Measurements from ENCODE around the gene QRICH2. TPM values are rescaled to one million over a fixed set of nuclear protein-coding genes. Genes with fewer than 3 reads are reported as not detected.
A peak's percentile ranks its signal among the peaks of the same experiment; 100 is the strongest.
"Not testable (repeated sequence)": the region's sequence is repeated elsewhere in the genome, so short reads cannot be mapped to it uniquely, and the experiment has no call there.

The QRICH2 gene
- total RNA-seq, 1 donor from 2014 or later, result 3.8 TPM

- Mint-ChIP-seq H3K27me3 (ENCODE audit: low read depth, unreplicated experiment) (no peaks in the 10 kb centered on the region), H3K36me3 (ENCODE audit: low read depth, unreplicated experiment) (no peaks in the 10 kb centered on the region), H3K4me1 (ENCODE audit: low read depth, unreplicated experiment) (peaks cover 16% of the 10 kb centered on the region), H3K9me3 (ENCODE audit: unreplicated experiment) (no peaks in the 10 kb centered on the region), H3K27ac (ENCODE audit: unreplicated experiment) (no peak overlapping the region), H3K4me3 (ENCODE audit: unreplicated experiment) (no peak overlapping the region)
- H2AFZ ChIP-seq (ENCODE audit: low read depth, low read length), result no peak overlapping the region
- H3K27me3 ChIP-seq (ENCODE audit: insufficient read depth, low read length), result no peaks in the 10 kb centered on the region
- no peaks in the 10 kb centered on the region for H3K79me2 ChIP-seq (ENCODE audit: insufficient read depth, low read length)
- no peaks in the 10 kb centered on the region for H3K36me3 ChIP-seq (ENCODE audit: insufficient read depth, low read length)
- H3K4me3 ChIP-seq (ENCODE audit: insufficient read depth, low read depth, low read length), result no peak overlapping the region
- H3K9me3 ChIP-seq (ENCODE audit: insufficient read depth, low read depth, low read length), result no peaks in the 10 kb centered on the region
- H3K27ac ChIP-seq (ENCODE audit: low read depth, low read length), result no peak overlapping the region
- DNase-seq (ENCODE audit: low read depth), result no peak
- H3K9ac ChIP-seq (ENCODE audit: low read length), result no peak overlapping the region
- TF ChIP-seq EZH2 (IDR thresholded peaks at IDR 0.05; ENCODE audit: insufficient read depth, low read length), result no peak
- TF ChIP-seq, protein P1, sequence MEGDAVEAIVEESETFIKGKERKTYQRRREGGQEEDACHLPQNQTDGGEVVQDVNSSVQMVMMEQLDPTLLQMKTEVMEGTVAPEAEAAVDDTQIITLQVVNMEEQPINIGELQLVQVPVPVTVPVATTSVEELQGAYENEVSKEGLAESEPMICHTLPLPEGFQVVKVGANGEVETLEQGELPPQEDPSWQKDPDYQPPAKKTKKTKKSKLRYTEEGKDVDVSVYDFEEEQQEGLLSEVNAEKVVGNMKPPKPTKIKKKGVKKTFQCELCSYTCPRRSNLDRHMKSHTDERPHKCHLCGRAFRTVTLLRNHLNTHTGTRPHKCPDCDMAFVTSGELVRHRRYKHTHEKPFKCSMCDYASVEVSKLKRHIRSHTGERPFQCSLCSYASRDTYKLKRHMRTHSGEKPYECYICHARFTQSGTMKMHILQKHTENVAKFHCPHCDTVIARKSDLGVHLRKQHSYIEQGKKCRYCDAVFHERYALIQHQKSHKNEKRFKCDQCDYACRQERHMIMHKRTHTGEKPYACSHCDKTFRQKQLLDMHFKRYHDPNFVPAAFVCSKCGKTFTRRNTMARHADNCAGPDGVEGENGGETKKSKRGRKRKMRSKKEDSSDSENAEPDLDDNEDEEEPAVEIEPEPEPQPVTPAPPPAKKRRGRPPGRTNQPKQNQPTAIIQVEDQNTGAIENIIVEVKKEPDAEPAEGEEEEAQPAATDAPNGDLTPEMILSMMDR (IDR thresholded peaks at IDR 0.05; ENCODE audit: insufficient read depth, low read depth, low read length), result no peak
- no peak for FAIRE-seq
- H4K20me1 ChIP-seq (ENCODE audit: insufficient read depth, low read length), result no peaks in the 10 kb centered on the region
- H3K4me1 ChIP-seq (ENCODE audit: insufficient read depth, low read length), result peaks cover 5% of the 10 kb centered on the region
- no peak overlapping the region for H3K4me2 ChIP-seq (ENCODE audit: low read length)
Measured at GRCh38 chr17:76255801-76256429, 52.2 kb downstream of the QRICH2 start.

DNA sequence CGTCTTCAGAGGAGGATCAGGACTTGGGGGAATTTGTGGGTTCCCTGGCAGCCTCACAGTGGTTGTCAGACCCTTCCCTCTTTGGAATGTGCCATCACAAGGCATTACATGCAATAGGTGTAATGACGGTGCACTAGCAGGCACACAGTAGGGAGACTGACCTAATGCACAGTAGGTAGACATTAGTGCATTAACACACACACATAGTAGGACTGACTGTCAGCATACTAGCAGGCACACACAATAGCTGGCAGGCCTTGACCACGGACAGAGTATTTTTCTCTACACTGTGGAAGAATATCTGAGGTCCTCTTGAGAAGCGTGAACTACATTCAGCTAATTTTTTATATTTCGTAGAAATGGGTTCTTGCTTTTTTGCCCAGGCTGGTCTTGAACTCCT, 53.8 kb downstream of the QRICH2 start:
- Histone ChIP-seq H3K9me3 (ENCODE audit: insufficient read depth, low read depth, low read length) (no peaks in the 10 kb centered on the region), H3K9ac (ENCODE audit: low read length) (no peak overlapping the region), H3K79me2 (ENCODE audit: insufficient read depth, low read length) (no peaks in the 10 kb centered on the region), H2AFZ (ENCODE audit: low read depth, low read length) (no peak overlapping the region), H3K4me1 (ENCODE audit: insufficient read depth, low read length) (peaks cover 3% of the 10 kb centered on the region), H3K4me2 (ENCODE audit: low read length) (no peak overlapping the region), H4K20me1 (ENCODE audit: insufficient read depth, low read length) (no peaks in the 10 kb centered on the region), H3K27ac (ENCODE audit: low read depth, low read length) (no peak overlapping the region), H3K27me3 (ENCODE audit: insufficient read depth, low read length) (no peaks in the 10 kb centered on the region), H3K4me3 (ENCODE audit: insufficient read depth, low read depth, low read length) (no peak overlapping the region), H3K36me3 (ENCODE audit: insufficient read depth, low read length) (no peaks in the 10 kb centered on the region)
- Mint-ChIP-seq H3K27me3 (ENCODE audit: low read depth, unreplicated experiment) (no peaks in the 10 kb centered on the region), H3K9me3 (ENCODE audit: unreplicated experiment) (no peaks in the 10 kb centered on the region), H3K4me1 (ENCODE audit: low read depth, unreplicated experiment) (peaks cover 17% of the 10 kb centered on the region), H3K36me3 (ENCODE audit: low read depth, unreplicated experiment) (no peaks in the 10 kb centered on the region), H3K27ac (ENCODE audit: unreplicated experiment) (no peak overlapping the region), H3K4me3 (ENCODE audit: unreplicated experiment) (no peak overlapping the region)
- TF ChIP-seq, protein P1 (IDR thresholded peaks at IDR 0.05; ENCODE audit: insufficient read depth, low read depth, low read length), result no peak
- TF ChIP-seq EZH2 (IDR thresholded peaks at IDR 0.05; ENCODE audit: insufficient read depth, low read length), result no peak
- no peak for DNase-seq (ENCODE audit: low read depth)
- no peak for FAIRE-seq

GRCh38 chr17:76253841-76254240, 54.2 kb downstream of the QRICH2 start:
- Mint-ChIP-seq H3K9me3 (ENCODE audit: unreplicated experiment) (no peaks in the 10 kb centered on the region), H3K27me3 (ENCODE audit: low read depth, unreplicated experiment) (no peaks in the 10 kb centered on the region), H3K4me3 (ENCODE audit: unreplicated experiment) (no peak overlapping the region), H3K36me3 (ENCODE audit: low read depth, unreplicated experiment) (no peaks in the 10 kb centered on the region), H3K4me1 (ENCODE audit: low read depth, unreplicated experiment) (peaks cover 17% of the 10 kb centered on the region), H3K27ac (ENCODE audit: unreplicated experiment) (no peak overlapping the region)
- Histone ChIP-seq H3K9ac (ENCODE audit: low read length) (no peak overlapping the region), H2AFZ (ENCODE audit: low read depth, low read length) (no peak overlapping the region), H3K4me3 (ENCODE audit: insufficient read depth, low read depth, low read length) (no peak overlapping the region), H3K9me3 (ENCODE audit: insufficient read depth, low read depth, low read length) (no peaks in the 10 kb centered on the region), H3K79me2 (ENCODE audit: insufficient read depth, low read length) (no peaks in the 10 kb centered on the region), H3K27me3 (ENCODE audit: insufficient read depth, low read length) (no peaks in the 10 kb centered on the region), H3K36me3 (ENCODE audit: insufficient read depth, low read length) (no peaks in the 10 kb centered on the region), H3K4me1 (ENCODE audit: insufficient read depth, low read length) (peaks cover 2% of the 10 kb centered on the region), H3K27ac (ENCODE audit: low read depth, low read length) (no peak overlapping the region), H3K4me2 (ENCODE audit: low read length) (no peak overlapping the region), H4K20me1 (ENCODE audit: insufficient read depth, low read length) (no peaks in the 10 kb centered on the region)
- no peak for TF ChIP-seq EZH2 (IDR thresholded peaks at IDR 0.05; ENCODE audit: insufficient read depth, low read length)
- TF ChIP-seq, protein P1 (IDR thresholded peaks at IDR 0.05; ENCODE audit: insufficient read depth, low read depth, low read length), result no peak
- no peak for DNase-seq (ENCODE audit: low read depth)
- no peak for FAIRE-seq

DNA sequence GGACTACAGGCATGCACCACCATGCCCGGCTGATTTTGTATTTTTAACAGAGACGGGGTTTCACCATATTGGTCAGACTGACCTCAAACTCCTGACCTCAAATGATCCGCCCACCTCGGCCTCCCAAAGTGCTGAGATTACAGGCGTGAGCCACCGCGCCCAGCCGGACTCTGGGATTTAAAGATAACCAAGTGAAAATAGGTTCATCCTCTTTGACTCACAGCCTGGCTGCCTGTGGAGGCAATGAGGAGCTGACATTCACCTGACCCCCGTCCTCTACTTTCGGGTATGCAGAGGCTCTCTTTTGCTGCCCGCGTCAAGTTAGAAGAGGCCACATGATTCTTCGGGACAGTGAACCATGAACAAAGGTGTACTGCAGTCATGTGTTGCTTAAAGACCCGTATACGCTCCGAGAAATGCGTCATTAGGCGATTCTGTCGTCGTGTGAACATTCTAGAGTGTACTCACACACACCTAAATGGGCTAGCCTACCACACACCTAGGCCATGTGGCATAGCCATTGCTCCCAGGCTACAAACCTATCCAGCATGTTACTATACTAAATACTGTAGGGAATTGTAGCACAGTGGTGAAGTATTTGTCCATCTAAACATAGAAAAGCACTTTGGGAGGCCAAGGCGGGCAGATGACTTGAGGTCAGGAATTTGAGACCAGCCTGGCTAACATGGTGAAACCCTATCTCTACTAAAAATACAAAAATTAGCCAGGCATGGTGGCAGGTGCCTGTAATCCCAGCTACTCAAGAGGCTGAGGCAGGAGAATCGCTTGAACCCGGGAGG, 54.9 kb downstream of the QRICH2 start:
- H3K27me3 Mint-ChIP-seq (ENCODE audit: low read depth, unreplicated experiment); H3K4me2 ChIP-seq (ENCODE audit: low read length); H3K4me3 Mint-ChIP-seq (ENCODE audit: unreplicated experiment); H2AFZ ChIP-seq (ENCODE audit: low read depth, low read length); H3K36me3 ChIP-seq (ENCODE audit: insufficient read depth, low read length); H3K9ac ChIP-seq (ENCODE audit: low read length); H3K4me1 ChIP-seq (ENCODE audit: insufficient read depth, low read length); H3K9me3 Mint-ChIP-seq (ENCODE audit: unreplicated experiment); H3K27ac ChIP-seq (ENCODE audit: low read depth, low read length); DNase-seq (ENCODE audit: low read depth); H3K4me3 ChIP-seq (ENCODE audit: insufficient read depth, low read depth, low read length); H4K20me1 ChIP-seq (ENCODE audit: insufficient read depth, low read length); H3K9me3 ChIP-seq (ENCODE audit: insufficient read depth, low read depth, low read length); H3K27me3 ChIP-seq (ENCODE audit: insufficient read depth, low read length); H3K79me2 ChIP-seq (ENCODE audit: insufficient read depth, low read length); FAIRE-seq; H3K36me3 Mint-ChIP-seq (ENCODE audit: low read depth, unreplicated experiment): not testable (repeated sequence)
- Mint-ChIP-seq H3K27ac (ENCODE audit: unreplicated experiment) (peak overlapping the region; percentile 82), H3K4me1 (ENCODE audit: low read depth, unreplicated experiment) (peaks cover 17% of the 10 kb centered on the region)

Data from astrocyte (in vitro differentiated cells and primary cell).